ENCODE measurements around the gene COG6.

The COG6 gene

GRCh38 chr13:39676315-39676876 is 20.9 kb downstream of the COG6 start:
- Histone ChIP-seq H3K4me1 (ENCODE audit: insufficient read depth, low read length, poor library complexity, severe bottlenecking) (no peaks in the 10 kb centered on the region), H3K4me3 (ENCODE audit: low read length, poor library complexity, severe bottlenecking) (no peak overlapping the region), H3K9me2 (replicated peaks; ENCODE audit: low read depth, low read length) (no peaks in the 10 kb centered on the region), H3K36me3 (ENCODE audit: insufficient read depth, low read length) (peaks cover 30% of the 10 kb centered on the region; the same call in 1 of the 2 replicates), H3K9me3 (ENCODE audit: insufficient read depth, low read depth, low read length) (no peaks in the 10 kb centered on the region), H3K9ac (ENCODE audit: low read depth, low read length, poor library complexity, severe bottlenecking) (no peak overlapping the region), H2AFZ (ENCODE audit: low read length) (no peak overlapping the region), H3K4me2 (ENCODE audit: low read depth, low read length, poor library complexity, severe bottlenecking) (no peak overlapping the region), H4K20me1 (ENCODE audit: insufficient read depth, low read length, poor library complexity, severe bottlenecking) (peaks cover 3% of the 10 kb centered on the region), H3K79me2 (ENCODE audit: insufficient read depth, low read length) (no peaks in the 10 kb centered on the region), H3K27me3 (ENCODE audit: insufficient read depth, low read length, poor library complexity, severe bottlenecking) (no peaks in the 10 kb centered on the region), H3F3A (ENCODE audit: low read depth) (no peaks in the 10 kb centered on the region)
- TF ChIP-seq CTCF (conservative IDR thresholded peaks at IDR 0.05; ENCODE audit: low read length) (peak; percentile 58), EZH2phosphoT487 (IDR thresholded peaks at IDR 0.05; ENCODE audit: borderline replicate concordance) (no peak)

- TF ChIP-seq CTCF (conservative IDR thresholded peaks at IDR 0.05; ENCODE audit: low read length): no peak
- no peak for TF ChIP-seq EZH2phosphoT487 (IDR thresholded peaks at IDR 0.05; ENCODE audit: borderline replicate concordance)
- no peak overlapping the region for H3K9ac ChIP-seq (ENCODE audit: low read depth, low read length, poor library complexity, severe bottlenecking)
These were observed 26.8 kb downstream of the COG6 start for GRCh38 chr13:39682310-39682709.

GRCh38 chr13:39682788-39683187 is 27.3 kb downstream of the COG6 start:
- Histone ChIP-seq H3K9ac (ENCODE audit: low read depth, low read length, poor library complexity, severe bottlenecking) (no peak overlapping the region), H3K9me3 (ENCODE audit: insufficient read depth, low read depth, low read length) (no peaks in the 10 kb centered on the region), H2AFZ (ENCODE audit: low read length) (no peak overlapping the region), H3K4me2 (ENCODE audit: low read depth, low read length, poor library complexity, severe bottlenecking) (no peak overlapping the region), H4K20me1 (ENCODE audit: insufficient read depth, low read length, poor library complexity, severe bottlenecking) (no peaks in the 10 kb centered on the region), H3K4me3 (ENCODE audit: low read length, poor library complexity, severe bottlenecking) (no peak overlapping the region), H3K79me2 (ENCODE audit: insufficient read depth, low read length) (no peaks in the 10 kb centered on the region), H3K4me1 (ENCODE audit: insufficient read depth, low read length, poor library complexity, severe bottlenecking) (no peaks in the 10 kb centered on the region), H3K9me2 (replicated peaks; ENCODE audit: low read depth, low read length) (no peaks in the 10 kb centered on the region), H3F3A (ENCODE audit: low read depth) (no peaks in the 10 kb centered on the region), H3K27me3 (ENCODE audit: insufficient read depth, low read length, poor library complexity, severe bottlenecking) (no peaks in the 10 kb centered on the region), H3K36me3 (ENCODE audit: insufficient read depth, low read length) (peaks cover 41% of the 10 kb centered on the region; the same call in 1 of the 2 replicates)
- no peak for TF ChIP-seq EZH2phosphoT487 (IDR thresholded peaks at IDR 0.05; ENCODE audit: borderline replicate concordance)
- TF ChIP-seq CTCF (conservative IDR thresholded peaks at IDR 0.05; ENCODE audit: low read length): no peak

More at GRCh38 chr13:39682310-39682709, 26.8 kb downstream of the COG6 start:
- Histone ChIP-seq H3K79me2 (ENCODE audit: insufficient read depth, low read length) (no peaks in the 10 kb centered on the region), H3K4me2 (ENCODE audit: low read depth, low read length, poor library complexity, severe bottlenecking) (no peak overlapping the region), H3F3A (ENCODE audit: low read depth) (no peaks in the 10 kb centered on the region), H3K4me1 (ENCODE audit: insufficient read depth, low read length, poor library complexity, severe bottlenecking) (no peaks in the 10 kb centered on the region), H3K9me2 (replicated peaks; ENCODE audit: low read depth, low read length) (no peaks in the 10 kb centered on the region), H3K36me3 (ENCODE audit: insufficient read depth, low read length) (peaks cover 38% of the 10 kb centered on the region; the same call in 1 of the 2 replicates), H3K4me3 (ENCODE audit: low read length, poor library complexity, severe bottlenecking) (no peak overlapping the region), H2AFZ (ENCODE audit: low read length) (no peak overlapping the region), H4K20me1 (ENCODE audit: insufficient read depth, low read length, poor library complexity, severe bottlenecking) (no peaks in the 10 kb centered on the region), H3K9me3 (ENCODE audit: insufficient read depth, low read depth, low read length) (no peaks in the 10 kb centered on the region), H3K27me3 (ENCODE audit: insufficient read depth, low read length, poor library complexity, severe bottlenecking) (no peaks in the 10 kb centered on the region)

Data from Loucy (cell line).